ENCODE measurements around the gene CCDC175.

Gene CCDC175

DNA sequence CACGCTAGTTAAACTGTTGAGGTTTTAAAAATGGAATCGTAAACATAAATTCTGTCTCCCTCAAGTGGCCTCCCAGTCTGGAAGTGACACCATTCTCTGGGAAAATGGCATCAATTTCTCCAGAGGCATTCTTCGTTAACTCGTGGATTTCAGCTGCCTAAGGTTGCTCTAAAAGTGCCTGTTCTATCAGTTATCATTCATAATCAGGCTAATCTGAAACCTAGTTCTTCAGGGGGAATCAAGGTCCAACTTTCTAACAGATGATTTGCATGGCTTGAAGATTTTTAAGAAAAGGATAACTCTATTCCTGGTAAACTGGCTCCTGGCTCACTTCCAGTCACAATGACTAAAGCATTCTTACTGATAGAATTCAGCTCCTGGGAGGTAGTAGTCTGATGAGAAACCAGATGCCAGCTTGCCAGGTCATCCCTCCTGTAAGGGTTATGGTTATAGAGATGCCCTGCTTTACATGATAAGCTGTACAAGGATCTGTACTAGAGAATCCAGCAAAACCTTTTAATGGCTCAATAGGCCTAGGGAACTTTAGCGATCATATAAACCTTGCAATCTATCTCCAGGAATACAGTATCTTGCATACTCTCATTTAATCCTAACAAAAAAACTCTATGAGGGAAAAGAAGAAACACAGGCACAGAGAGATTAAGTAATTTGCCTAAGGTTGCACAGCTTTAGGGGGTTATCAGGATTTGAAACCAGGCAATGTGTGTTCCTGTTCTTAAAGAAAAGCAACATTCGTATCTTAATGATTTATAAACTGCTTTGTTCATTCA is 93.9 kb downstream of the CCDC175 start:
- DNase-seq (ENCODE audit: low read depth) = peak; percentile 75

DNA sequence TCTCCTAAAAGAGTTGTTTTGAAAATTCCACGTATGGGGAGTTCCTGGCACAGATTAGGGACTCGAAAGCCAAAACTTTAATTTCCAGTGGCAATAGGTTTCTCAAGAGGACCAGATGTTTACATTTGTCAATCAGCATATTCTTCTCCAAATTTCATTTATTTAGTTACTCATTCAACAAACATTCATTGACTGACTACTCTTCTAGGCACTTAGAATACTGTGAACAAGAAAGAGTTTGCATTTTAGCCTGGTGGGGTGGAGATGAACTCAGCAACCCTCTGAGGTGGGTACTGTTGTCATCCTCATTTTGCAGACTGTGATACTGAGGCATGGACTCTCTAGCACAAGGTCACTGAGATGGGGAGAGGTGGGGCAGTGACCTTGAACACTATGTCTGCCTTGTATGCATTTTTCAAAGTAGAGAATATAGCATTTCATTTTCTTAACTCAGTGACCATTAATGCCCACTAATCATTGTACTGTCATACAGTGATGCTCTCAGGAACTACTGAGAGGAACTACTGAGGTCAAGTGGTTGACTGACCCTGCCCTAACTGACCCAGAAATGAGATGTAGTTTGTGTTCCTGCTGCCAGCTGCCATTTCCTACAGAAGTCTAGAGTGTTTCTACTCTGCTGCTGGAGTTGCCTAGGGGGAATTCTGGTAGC is 94.6 kb downstream of the CCDC175 start:
- peak; percentile 65 for DNase-seq (ENCODE audit: low read depth)

DNA sequence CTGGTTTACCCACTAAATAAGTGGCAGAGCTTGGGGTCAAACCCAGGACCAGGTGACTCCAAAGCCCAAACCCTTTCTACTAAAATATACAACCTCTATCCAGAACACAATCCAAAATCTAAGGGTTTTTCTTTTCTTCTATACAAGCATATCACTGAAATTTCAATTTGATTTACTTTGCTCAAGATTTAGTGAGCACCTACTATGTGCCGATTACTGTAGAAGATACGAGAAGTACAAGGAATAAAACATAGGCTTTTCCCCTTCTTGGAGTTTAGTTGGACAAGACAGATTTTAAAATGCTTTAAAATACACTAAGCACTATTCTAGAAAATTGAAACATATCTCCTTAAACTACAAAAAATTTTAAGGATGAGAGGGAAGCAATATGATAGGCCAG is 95.2 kb downstream of the CCDC175 start:
- no peak for DNase-seq (ENCODE audit: low read depth)

DNA sequence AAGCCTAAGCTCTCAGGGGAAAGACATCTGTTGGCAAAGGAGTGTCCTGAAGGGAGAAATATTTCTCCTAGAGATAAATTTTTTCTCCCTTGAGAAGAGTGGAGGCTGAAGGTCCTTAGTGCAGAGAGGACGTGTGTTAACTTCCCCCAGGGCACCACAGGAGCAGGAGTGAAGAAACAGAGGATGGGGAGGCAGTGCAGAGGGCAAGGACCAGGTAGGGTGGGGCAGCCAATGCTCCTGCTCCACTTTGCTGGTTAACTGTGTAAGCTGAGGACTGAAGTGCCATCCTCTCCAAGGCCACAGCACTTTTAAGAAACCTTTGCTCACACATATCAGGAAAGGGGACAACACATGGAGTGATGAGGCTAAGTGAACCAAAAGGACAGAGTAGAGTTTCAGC is 96.4 kb downstream of the CCDC175 start:
- DNase-seq (ENCODE audit: low read depth) = no peak

DNA sequence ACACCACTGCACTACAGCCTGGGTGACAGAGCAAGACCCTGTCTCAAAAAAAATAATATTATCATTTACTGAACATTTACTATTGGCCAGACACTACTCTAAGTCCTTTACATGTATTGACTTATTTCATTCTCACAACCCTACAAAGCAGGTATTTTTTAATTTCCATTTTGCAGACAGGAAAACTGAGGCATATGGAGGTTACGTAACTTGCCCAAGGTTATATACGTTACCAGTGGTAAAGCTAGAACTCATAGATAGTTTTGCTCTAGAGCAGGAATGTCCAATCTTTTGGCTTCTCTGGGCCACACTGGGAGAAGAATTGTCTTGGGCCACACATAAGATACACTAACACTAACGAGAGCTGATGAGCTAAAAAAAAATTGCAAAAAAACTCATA is 98.1 kb downstream of the CCDC175 start:
- no peak for DNase-seq (ENCODE audit: low read depth)

DNA sequence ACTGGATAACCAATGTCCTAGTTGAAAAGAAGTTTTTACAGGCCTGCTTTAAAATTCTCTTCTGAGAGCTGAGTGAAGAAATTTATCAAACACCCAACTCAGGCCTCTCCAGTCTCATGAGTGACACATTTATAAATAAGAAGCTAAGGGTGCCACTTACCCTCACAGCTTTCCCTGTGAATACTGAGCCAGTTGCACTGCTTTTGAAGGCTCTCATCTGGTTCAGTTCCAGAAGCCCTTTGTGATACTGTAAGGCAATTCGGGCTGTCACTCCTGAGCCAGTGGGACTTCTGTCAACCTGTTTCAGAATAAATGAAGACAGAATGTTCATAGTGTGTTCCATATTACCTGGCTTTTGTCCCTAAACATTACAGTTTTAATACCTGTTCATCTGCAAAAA is 100.9 kb downstream of the CCDC175 start:
- DNase-seq (ENCODE audit: low read depth) = no peak

DNA sequence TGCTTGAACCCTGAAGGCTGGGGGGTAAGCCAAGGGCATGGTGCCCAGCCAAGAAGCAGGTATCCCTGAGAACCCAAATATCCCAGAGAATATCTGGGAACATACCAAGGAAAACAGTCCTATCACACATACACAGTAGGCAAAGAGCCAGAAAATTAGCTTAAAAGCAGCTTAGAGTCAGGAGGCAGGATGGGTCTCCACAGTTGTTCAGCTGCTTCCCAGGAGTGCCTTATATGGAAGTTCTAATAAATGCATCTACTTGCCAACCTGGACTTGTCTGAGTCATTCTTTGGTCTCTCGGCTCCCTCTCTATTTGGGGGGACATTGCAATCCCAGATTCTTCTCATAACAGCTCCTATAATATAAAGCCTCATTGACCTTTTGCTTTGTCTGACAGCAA is 102.4 kb downstream of the CCDC175 start:
- DNase-seq (ENCODE audit: low read depth) = no peak

DNA sequence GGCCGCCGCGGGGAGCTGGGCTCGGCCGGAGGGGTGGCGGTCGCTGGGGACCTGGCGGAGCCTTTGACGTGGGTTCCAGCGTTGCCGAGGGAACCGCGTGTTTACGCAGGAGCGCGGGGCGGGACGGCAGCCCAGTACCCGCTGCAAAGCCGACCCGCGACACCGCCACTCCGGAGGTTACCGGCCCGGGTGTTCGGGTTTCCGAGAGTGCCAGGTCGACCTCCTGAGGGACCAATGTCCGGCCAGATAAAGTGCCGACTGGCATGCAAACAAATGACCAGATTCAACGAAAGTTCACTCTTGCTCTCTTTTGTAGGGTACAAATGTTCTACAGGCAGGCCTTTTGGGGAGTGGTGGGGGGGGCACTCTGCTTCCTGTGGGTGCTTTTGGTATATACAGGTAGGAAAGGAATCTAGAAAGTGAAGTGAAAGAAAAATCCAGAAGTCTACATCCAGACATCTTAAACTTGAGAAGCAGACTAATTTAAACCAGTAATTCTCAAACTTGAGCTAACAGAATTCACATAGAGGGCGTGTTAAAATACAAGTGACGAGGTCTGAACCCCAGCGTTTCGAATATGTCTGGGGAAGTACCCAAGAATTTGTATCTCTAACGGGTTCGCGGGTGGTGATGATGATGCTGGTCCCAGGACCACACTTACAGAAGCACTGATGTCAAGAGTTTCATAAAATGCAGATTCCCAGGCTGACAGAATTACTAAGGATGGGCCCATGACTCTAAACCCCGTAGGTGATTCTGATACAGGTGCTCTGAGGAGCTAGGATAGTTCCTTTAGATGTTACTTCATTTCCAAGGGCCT is 111.1 kb downstream of the CCDC175 start, which contains the start of gene GPR135:
Gene GPR135, minus strand, starts transcription at position 65 of the 820 bp plus-strand sequence. CDS start 154 bp downstream, outside the sequence.
- DNase-seq (ENCODE audit: low read depth) = no peak

DNA sequence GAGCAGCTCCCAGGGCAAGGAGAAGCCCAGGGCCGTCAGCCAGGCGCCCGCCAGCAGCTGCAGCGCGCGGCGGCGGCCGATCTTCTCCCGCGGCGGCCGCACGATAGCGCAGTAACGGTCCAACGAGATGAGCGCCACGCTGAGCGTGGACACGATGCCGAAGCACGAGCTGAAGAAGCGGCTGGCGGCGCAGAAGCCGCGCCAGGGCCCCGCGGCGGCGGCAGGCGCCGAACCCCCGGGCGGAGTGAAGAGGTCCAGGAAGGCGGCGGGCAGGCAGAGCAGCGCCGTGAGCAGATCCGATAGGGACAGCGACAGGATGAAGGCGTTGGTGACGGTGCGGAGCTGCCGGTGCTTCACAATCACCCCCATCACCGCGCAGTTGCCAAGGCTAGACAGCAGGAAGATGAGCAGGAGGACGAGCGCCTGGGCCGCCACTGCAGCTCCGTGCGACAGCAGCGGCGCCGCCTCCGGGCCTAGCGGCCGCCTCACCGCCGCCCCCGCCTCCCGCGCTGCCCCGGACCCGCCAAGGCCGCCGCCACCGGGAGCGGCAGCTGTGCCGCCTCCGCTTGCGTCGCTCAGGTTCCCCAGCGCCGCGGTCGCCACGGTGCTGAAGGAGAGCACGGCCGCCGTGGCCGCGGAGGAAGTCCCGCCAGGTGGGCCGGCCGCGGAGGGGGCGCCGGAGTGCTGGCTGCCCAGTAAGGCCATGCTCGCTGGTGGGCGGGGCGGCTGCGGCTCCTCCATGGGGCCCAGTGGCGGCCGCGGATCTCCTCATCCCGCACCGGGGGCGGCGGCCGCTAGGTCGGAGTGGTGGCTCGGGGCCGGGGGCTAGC is 111.9 kb downstream of the CCDC175 start:
- no peak for DNase-seq (ENCODE audit: low read depth)

DNA sequence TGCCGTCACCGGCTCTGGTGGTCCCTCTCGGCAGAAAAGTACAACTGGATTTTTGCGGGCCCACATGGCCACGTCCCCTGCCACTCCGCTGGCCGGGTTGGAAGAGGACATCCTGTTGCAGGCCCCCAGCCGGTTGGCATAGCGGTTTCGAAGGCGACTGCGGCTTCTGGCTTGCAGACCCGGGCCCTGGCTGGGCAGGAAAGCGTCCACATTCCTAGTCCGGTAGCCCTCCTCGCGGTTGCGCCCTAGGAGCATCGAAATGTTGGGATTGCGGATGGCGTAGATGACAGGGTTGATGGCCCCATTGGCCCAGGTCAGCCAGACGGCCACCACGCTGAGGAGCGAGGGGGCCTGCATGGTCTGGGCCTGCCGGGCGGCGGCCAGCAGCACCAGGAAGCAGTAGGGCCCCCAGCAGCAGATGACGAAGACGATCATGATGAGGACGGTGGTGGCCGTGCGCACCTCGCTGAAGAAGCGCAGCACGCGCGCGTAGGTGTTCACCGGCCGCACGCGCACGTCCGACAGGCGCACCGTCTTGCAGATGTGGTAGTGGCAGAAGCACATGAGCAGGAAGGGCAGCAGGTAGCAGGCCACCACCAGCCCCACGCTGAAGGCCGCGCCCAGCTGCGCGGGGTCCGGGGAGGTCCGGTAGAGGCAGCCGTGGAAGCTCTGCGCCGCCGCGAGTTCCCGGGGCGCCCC is 112.7 kb downstream of the CCDC175 start:
- no peak for DNase-seq (ENCODE audit: low read depth)

DNA sequence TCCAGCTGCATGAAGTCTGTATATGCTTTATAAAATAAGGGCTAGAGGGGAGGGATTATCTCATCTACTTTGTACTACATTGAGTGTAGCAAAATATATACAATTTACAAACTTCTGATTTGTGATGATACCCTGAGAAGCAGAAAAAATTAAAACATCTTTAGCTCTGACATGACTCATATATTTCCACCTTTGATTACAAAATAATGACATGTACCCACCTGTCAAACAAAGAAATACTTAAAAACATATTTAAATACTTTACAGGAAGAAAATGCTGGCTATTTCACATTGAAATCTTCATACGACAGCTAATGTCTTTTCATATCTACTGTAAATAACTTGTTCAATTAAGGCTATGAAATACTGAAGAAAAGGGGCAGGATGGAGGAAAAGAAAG is 114.7 kb downstream of the CCDC175 start:
- no peak for DNase-seq (ENCODE audit: low read depth)

DNA sequence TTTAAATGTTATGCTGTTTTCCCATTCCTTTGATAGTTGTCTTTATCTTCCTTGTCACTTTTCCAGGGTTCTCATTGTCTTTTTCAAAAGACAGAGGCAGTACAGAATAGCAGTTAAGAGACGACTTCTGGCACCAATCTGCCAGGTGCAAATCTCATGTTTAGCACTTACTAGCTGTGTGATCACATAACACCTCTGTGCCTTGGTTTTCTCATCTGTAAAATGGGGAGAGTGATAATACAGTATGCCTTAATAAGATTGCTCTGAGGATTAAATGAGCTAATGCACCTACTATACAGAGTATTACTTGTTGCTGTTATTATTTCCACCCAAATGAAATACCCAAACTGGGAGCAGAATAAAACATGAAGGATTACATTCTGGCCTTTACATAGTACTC is 116.2 kb downstream of the CCDC175 start:
- no peak for DNase-seq (ENCODE audit: low read depth)

DNA sequence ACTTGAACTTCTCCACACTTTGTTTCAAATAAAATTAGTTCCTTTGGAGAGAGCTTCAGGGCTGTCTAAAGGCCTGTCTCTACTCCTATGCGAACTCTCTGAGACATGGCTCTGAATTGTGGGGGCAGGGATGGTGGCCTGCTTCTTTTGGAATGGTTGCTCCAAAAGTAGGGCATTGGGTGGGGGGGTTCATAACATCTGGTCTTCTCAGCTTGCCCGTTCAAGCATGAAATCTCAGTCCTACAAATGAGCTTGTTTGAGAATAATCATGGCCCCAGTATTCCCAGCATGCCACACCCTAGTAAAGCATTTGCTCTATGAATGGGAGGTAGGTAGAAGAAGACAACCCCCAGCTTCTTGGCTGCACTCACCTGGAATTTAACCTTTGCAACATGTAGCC is 118.1 kb downstream of the CCDC175 start:
- no peak for DNase-seq (ENCODE audit: low read depth)

DNA sequence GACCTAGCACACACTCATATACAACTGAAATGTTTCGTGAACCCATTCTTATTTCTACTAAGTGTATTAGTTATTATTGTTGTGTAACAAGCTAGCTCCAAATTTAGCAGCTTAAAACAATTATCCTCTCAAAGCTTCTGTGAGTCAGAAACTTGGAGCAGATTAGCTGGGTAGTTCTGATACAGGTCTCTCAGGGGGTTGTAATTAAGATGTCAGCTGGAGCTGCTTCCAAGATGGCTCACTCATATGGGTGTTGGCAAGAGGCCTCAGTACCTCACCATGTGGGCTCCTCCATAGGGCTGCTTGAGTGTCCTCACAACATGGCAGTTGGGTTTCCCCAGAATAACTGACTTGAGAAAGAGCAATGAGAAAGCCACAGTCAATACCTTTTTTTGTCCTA is 121.2 kb downstream of the CCDC175 start:
- peak; percentile 71 for DNase-seq (ENCODE audit: low read depth)
